ENCODE results near the gene NOVA2.

NOVA2 gene, protein sequence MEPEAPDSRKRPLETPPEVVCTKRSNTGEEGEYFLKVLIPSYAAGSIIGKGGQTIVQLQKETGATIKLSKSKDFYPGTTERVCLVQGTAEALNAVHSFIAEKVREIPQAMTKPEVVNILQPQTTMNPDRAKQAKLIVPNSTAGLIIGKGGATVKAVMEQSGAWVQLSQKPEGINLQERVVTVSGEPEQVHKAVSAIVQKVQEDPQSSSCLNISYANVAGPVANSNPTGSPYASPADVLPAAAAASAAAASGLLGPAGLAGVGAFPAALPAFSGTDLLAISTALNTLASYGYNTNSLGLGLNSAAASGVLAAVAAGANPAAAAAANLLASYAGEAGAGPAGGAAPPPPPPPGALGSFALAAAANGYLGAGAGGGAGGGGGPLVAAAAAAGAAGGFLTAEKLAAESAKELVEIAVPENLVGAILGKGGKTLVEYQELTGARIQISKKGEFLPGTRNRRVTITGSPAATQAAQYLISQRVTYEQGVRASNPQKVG
- total RNA-seq: 0 reads per million in 4 donors

DNA sequence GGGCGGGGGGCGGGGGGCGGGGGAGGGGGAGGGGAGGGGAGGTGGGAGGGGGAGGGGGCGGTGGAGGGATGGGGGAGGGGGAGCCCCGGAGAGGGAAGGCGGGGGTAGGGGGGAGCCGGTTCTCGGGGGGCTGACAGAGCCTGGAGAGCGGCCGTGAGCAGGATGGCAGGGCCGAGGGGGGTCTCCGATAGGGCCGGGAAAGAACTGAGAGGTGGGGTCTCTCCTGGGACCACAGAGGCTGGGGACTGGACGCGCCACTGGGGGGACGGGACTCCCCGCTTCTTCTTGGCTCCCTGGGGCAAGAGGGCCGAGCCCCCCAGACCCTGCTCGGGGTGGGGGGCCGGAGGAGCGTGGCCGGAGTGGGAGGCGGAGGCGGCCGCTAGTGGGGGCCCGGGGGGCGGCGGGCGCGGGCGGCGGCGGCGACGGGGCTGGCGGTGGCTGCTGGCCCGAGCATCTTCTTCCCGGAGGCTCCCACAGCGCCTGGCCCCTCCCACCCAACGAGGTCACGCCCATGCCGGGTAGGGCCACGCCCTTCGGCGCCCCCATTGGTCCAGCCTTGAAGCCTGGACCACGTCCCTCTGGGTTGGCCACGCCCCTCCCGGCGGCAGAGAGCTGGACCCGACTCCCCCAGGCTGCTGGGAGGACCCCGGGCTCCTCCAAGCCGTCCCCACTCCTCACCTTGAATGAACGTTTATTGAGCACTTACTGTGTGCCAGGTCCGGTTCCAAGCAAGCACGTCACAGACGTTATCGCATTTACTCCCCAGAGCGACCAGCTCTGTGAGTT, at the start of gene NOVA2:
TSS of gene NOVA2 (minus strand) at position 313 of the 786 bp plus-strand sequence. CDS start 514 bp downstream, outside the sequence.
- peak in 1 of 5 donors; percentile 71 for DNase-seq

DNA sequence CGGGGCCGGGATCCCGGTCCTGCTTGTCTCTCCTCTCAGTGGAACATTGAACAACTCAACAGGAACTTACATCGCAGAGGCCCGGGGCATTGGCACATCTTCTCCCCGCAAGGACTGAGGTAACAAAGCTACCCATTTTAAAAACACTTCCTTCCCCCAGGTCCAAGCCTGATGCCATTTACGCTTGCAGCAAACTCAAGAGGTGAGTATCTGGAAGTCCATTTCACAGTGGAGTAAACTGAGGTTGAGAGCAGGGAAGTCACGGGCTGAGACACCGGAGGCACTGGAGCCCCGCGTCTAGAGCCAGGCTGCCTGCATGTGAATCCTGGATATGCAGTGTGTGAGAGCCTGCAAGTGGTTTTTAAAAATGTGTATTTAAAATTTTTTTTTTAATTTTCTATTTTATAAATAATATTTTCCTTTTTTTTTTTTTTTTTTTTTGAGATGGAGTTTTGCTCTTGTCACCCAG, 49.7 kb upstream of the NOVA2 start:
- DNase-seq: no peak

DNA sequence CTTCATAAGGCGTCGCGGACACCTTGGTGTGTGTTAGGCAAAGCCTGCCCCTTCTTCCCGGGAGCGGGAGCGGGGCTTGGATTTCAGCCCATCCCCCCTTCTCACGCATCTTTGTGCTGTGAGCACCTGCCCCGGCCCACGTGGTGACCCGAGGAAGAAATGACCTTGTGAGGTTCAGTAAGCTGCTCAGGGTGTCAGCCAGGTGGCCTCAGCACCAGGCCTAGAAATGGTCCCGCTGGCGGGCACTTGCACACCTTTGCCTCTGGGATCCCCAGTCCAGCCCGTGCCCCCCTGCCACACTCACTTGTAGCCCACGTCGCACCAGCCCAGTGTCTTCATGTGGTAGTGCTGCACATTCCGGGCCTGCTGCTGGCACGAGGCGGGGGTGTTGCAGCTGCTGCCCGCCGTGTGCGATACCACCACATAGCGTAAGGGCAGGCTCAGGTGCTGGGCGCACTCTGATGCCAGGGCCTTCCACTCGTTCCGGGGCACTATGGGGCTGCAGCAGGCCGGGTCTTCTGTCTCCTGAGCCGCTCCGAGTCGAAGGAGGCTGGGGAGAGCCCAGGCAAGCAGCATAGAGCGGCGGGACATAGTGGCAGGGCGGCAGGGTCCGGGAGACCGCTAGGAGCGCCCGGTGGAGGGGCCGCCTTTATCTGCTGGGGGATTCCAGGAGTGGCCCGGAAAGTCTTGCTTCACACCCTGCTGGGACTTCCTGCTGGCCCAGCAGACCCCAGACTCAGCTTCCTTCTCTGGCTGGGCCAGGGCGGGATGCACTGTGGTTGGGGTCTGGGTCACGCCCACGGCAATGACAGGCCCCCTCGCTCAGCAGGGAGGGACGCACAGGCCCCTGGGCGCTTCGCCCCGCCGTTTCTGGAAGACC, 49.0 kb upstream of the NOVA2 start, which contains the start of gene PGLYRP1:
TSS of gene PGLYRP1 (minus strand) at position 623 of the 880 bp plus-strand sequence. CDS start at position 591, 32 bp downstream.
- no peak for DNase-seq

DNA sequence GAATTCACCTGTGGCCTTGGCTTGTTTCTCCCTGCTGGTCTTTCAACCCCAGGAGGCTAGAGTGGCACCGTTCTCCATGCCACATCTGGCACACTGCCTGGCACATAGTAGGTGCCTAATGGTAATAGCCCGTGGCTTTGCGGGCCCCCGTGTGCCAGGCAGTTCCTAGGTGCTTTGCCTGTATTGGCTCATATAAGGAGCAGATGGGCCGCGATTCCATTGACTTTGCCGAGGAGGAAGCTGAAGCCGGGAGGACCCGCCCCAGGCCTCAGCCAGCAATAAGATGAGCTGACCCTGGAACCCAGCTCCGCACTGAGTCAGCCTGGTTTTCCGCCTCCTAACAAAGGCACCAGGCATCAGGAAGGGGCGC, 48.4 kb upstream of the NOVA2 start:
- DNase-seq: no peak

DNA sequence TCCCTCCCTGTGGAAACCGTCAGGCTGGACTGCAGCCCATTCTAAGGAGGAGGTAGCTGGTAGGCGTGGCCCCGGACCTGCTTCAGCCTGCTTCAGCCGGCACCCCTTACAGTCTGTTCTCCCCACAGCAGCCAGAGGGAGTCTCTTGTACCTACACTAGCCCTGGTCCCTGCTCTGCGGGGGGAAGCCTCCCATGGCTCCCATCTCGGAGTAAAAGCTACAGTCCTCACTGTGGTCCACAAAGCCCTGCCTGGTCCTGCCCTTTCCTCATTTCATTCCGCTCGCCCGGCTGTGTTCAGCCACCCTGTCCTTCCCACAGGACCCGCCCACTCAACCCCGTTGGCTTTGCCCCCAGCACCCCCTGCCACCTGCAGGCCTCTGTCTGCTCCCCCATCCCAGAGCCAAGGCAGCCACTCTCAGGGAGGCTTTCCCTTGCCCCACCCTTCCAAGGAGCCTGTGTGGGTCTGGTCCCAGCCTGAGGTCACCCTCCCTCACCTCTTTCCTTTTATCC, 47.9 kb upstream of the NOVA2 start:
- no peak for DNase-seq

DNA sequence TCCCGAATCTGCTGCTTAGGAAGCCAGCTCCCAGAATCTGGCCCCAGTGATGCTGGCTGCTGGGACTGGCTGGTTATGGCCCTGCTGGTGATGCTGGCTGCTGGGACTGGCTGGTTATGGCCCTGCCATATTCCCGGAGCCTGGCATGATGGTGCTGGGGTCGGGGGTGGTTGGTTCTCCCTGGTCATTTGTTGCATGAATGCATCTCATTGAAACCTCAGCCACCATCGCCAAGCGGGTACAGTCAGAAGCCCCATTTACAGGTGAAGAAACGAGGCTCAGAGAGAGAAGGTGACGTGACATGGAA, 47.1 kb upstream of the NOVA2 start:
- no peak for DNase-seq

DNA sequence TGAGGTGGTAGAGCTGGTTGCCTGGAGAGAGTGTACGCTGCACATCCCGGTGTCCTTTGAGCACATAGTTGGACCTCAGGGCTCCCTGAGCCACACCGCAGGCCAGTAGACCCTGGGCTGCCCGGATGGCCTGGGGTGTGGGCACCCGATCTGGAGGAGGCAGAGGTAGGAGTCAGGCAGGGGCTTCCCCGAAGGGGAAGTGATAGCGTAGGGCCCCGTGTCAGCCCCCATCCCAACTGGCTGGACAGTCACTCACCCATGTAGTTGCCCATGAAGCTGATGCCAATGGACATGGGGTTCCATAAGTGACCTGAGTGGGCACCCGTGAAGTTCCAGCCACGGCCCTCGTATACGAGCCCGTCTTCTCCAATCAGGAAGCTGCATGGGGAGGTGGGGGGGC, 45.6 kb upstream of the NOVA2 start:
- DNase-seq: no peak

DNA sequence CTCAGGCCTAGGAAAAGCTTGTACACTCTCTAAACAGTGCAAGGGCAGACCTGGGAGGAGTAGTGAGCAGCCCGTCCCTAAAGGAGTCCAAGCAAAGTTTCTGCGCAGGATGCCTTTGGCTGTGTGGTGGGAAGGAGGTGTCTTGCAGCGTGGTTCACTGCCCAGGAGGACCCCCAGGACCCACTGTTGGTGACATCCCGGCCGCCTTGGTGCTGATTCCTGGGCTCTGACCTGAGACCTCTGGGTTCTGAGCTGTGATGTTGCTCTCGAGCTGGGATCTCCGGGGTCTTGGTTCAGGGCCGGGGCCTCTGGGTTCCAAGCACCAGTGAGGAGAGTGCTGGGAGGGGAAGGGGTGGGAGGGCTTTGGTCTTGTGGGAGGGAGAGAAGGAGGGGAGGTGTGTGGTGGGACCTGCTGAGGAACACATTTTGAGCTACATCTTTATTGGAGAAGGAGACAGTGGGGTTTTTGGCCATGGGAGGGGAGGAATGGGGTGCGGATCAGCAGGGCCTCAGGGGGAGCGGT, 45.1 kb upstream of the NOVA2 start:
- DNase-seq: no peak

DNA sequence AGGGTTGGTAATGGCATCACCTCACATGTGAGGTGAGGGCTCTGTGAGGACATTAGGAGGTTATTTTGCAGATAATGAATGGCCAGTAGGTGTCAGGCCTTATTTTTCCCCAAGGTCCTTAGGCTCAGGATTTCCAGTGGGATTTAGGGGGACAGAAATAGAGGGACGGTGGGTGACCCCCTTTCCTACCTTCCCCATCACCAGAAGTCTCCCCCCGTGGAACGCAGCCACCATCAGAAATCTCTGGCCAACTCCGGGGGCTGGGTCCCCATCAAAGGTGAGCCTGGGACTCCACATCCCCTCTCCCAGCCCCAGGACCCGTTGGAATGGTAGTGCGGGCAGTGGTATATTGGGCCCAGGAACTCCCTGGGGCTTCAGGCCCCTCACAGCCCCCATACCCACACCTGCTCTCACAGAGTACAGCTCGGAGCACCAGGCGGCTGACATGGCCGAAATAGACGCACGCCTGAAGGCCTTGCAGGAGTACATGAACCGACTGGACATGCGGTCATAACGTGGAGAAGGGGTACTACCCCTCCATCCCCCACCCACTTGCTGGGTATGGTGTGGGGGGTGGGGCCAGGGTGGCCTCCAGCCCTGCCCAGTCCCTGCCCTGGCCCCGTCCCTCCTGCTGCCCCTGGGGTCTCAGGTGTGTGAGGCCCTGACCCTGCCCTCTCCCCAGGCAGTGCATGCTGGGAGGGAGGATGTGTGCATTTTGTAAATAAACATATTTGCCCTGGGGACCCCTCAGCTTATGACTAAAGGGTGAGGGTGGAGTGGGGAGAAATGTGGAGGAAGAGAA, 44.4 kb upstream of the NOVA2 start:
- DNase-seq: no peak

DNA sequence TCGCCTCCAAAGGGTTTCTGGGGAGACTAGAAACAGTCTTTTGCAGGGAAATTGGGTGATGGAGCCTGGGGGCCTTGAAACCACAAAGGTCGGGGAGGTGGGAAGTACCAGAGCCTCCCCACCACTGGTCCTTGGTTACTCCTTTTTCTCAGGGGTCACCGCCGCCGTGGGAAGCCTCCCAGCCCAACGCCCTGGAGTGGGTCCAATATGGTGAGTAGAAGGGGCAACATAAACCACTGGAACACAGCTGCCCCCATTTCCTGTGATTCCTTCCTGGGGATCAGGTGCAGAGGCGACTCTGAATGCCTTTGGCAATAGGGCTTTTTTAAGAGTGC, 43.4 kb upstream of the NOVA2 start:
- no peak for DNase-seq

DNA sequence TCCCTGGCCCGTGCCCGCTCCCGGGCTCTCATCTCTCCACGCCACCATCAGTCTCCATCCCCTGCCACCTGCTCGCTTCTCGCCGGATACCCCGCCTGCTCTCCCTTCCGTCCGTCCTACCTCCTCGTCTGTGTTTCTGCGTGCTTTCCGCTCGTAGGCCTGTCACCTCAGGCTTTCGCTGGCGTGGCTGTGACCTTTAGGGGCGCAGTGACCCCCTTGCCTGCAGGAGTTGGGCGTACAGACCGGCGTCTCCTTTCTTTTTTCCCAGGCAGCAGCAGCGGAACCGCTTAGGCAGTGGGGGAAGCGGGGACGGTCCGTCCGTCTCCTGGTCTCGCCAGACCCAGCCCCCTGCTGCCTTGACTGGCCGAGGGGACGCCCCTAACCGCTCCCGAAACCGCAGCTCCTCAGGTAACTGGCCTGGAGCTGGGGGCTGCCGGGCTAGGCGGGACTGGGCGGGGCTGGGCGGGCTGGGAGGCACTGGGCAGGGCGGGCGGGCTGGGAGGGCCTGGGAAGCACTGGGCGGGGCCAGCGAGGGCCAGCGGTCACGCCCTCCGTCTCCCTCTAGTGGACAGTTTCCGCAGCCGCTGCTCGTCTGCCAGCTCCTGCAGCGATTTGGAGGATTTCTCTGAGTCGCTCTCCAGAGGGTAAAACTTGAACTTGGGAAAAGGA, 42.9 kb upstream of the NOVA2 start:
- peak; percentile 63 to 82 (median 75) for DNase-seq

DNA sequence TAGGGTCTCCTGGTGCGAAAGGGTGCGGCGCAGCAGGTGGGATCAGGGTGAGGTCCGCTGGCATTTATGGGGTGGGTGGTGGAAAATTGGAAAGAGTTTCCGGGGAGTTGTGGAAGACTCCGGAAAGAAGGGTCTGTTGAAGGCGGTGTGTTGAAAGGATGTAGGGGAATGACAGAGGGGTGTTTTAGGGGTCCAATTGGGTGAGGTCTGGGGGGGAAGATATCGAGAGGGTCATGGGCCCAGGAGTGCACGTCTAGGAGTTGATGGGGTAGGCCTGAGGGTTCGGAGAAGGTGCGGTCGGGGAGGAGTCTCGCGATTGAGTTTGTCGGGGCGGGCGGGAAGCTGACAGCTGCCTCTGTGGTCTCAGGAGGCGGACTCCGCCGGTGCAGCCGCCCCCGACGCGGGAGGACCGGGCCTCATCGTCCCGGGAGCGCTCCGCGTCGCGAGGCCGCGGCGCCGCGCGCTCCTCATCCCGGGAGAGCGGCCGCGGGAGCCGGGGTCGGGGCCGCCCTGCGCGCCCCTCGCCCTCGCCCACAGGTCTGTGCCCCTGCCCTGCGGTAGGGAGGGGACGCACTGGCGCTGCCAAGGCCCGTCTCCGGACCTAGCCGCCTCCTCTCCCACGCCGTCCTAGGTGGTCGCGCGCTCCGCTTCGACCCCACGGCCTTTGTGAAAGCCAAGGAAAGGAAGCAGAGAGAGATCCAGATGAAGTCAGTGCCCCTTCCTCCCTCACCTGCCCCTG, 42.2 kb upstream of the NOVA2 start:
- peak in 3 of 5 donors; percentile 37 to 55 (median 45) for DNase-seq

DNA sequence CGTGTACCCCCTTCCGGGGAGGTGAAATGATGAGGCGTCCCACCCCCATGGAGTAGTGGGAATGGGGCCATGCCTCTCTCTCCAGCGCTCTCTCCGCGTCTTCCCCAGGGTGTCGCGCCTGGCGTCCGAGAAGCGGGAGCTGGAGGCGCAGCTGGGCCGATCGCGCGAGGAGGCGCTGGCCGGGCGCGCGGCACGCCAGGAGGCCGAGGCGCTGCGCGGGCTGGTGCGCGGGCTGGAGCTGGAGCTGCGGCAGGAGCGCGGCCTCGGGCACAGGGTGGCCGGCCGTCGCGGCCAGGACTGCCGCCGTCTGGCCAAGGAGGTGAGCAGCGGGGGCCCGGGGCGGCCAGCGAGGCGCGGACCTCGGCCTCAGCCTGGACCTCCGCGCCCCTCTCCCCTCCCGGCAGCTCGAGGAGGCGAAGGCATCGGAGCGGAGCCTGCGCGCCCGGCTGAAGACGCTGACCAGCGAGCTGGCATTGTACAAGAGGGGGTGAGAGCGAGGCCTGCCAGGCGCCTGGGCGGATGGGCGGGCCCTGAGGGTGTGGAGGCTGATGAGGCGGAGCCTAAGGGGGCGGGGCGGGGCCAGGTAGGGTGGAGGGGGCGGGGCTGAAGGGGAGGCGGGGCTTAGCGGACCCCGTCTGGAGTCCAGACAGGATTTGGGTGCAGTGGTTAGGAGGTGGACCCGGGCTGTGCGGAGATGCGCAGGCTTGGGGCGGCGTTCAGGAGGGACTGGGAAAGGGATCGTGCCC, 41.4 kb upstream of the NOVA2 start:
- DNase-seq: peak; percentile 46 to 66 (median 62)

DNA sequence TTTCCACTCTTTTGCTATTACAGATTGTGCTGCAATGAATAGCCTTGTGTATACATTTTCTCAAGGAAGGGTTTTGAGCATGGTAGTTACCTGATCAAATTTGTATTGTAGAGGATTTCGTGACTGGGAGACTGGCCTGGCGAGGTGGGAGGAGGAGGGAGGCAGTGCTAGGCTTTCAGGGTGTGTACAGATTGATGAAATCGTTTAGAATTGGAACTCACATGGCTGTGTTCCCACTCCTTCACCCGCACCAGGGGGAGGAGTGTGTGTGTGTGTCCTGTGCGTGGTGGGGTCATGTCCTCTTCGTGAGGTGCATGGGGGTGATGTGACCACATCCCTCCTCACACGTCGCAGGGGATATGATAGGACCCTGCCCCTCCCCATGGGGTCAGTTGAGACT, 40.9 kb upstream of the NOVA2 start:
- DNase-seq: no peak

DNA sequence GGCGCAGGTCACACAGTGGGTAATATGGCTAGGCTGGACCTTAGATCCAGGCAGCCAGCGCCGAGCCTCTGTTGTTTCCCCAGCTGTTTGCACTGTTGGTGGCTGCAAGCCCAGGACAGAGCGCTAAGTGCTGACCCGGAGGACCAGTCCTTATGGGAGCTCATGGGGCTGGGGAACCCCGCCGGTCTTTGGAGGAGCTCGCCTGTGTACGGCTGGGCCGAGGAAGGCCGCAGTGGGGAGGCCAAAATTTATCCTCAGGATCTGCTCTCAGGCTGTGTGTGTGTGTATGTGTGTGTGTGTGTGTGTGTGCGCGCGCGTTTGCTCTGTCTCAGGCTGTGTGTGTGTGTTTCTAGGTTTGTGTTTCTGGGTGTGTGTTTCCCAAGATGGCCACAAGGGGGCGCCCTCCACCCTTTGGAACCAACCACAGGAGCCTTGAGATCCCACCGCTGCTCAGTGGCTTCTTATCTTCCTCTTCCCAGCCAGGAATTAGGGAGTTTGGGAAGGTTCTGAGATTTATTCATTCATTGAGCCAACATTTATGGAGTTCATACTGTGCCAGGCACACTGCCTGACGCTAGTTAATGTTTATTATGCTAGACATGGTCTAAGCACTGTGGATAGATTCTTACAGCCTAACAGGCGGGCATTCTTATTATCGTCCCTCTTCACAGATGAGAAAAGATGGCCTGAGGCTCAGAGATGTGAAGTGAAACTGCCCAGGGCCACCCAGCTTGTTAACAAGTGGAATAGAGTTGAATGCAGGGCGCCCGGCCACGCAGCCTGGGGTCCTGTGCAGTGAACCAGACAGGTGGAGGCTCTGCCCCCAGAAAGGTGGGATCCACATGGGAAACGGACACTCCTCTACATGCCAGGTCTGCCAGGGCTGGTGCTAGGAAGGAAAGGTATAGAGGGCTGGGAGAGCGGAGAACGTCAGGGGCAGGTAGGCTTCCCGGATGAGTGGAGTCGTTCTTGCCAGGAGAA, 36.2 kb upstream of the NOVA2 start:
- DNase-seq: peak; percentile 28 to 59 (median 43)

DNA sequence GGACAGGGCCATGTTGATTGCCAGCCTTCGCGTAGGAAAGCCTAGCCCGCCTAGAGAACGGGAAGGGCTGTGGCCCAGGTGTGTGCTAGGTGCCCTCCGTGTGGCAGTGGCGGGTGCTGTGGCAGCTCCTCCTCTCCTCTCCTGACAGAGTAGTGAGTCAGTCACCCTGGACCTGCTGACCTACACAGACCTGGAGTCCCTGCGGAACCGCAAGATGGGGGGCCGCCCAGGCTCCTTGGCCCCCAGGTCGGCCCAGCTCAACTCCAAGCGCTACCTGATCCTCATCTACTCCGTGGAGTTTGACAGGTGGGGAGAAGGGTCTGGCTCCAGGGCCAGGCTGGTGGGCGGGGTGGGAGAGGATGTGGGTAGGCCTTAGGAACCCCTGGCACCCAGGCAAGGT, 32.7 kb upstream of the NOVA2 start:
- no peak for DNase-seq

DNA sequence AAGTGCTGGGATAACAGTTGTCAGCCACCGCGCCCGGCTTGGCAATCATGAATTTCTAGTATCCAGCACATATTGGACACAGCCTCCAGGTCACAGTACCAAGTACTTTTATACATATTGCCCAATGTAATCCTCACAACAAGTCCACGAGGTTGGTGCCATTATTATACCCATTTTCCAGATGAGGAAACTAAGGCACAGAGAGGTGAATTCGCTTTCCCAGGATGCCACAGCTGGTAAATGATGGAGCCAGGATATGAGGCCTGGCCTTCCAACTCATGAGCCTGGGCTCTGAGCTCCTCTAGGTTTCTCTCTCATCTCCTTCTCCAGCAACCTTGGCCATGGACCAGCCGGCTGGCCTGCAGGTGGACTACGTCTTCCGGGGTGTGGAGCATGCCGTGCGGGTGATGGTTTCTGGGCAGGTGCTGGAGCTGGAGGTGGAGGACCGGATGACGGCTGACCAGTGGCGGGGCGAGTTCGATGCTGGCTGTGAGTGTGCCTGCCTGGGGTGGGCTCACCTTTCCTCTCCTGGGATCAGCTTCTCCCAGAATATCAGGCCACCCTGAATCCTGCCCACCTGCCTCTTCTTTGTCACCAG, 29.1 kb upstream of the NOVA2 start:
- DNase-seq: no peak

All from T-helper 1 cell (primary cell).